Right lobe of liver (tissue), 6 donors: ENCODE measurements around the gene SRSF7. TPM values are rescaled to one million over a fixed set of nuclear protein-coding genes. Genes with fewer than 3 reads are reported as not detected.

Source experiments
- ATAC-seq, 4 donors: fragments of 200-7000 bp; cut with Tn5 transposase; one replicate each; pipeline ENCODE4 v1.9.1; 2020; ENCODE audit warnings: mild to moderate bottlenecking in 4 of 4, moderate library complexity in 4 of 4
- DNase-seq, 3 donors: peaks; one replicate each; pipeline ENCODE4 v3.0.0-alpha.2; 2020
- H3K27ac ChIP-seq, 3 donors: fragments of 200-600 bp; one replicate each; pipeline ENCODE4 v1.8.0; 2022
- H3K27me3 ChIP-seq, 2 donors: fragments of 200-600 bp; one replicate each; pipeline ENCODE4 v1.8.0; 2022
- H3K36me3 ChIP-seq, 4 donors: fragments of 200-600 bp; sonication (generic) in 1 of 4; one replicate each; pipeline versions ENCODE4 v1.5.1 to v1.8.0; 2017 to 2022; ENCODE audit warnings: control low read depth in 1 of 4
- H3K4me1 ChIP-seq, 4 donors: fragments of 200-600 bp; sonication (generic) in 1 of 4; one replicate each; pipeline versions ENCODE4 v1.5.1 to v1.8.0; 2017 to 2022; ENCODE audit warnings: control low read depth in 1 of 4
- H3K4me3 ChIP-seq, 3 donors: fragments of 200-600 bp; one replicate each; pipeline ENCODE4 v1.8.0; 2022
- H3K9me3 ChIP-seq, 4 donors: fragments of 200-600 bp; sonication (generic) in 1 of 4; one replicate each; pipeline versions ENCODE4 v1.5.1 to v1.8.0; 2017 to 2022; ENCODE audit warnings: control low read depth in 1 of 4
- POLR2A ChIP-seq: fragments of 450-650 bp; IDR thresholded peaks from one replicate; pipeline ENCODE4 v1.6.1; 2017; ENCODE audit warnings: antibody characterized with exemption, mild to moderate bottlenecking
- WGBS: methylation state at CpG from one replicate; pipeline ENCODE4 v1.1.6; 2018; ENCODE audit warnings: low coverage, low lambda C conversion rate; ENCODE audit not compliant: insufficient coverage; ENCODE audit errors: missing lambda C conversion rate; 5-methylcytosine and 5-hydroxymethylcytosine counted together
- intact Hi-C, 2 donors: fragments of 100-400 bp; cut with DNase I; formaldehyde crosslinking; loops; one replicate each; pipeline versions ENCODE4 v1.11.2 to v1.14.1; 2022
- total RNA-seq, 6 experiments: library from RNA; depleted of rRNA in 2 of 6; stranded (reverse); fragments of >200 nt in 2 of 6; fragmentation: NEBNext Ultra II Directional in 3 of 6; extraction: Animal tissue kit (Norgen Biotek cat#: 25700) in 3 of 6; gene quantifications; one replicate each; pipeline versions ENCODE4 v1.1.0 to v1.2.4, GENCODE V29; 2016 to 2023
- TF ChIP-seq, protein P1 (sequence below), 4 donors: fragments of 200-600 bp in 3 of 4; fragments of 450-650 bp in 1 of 4; IDR thresholded peaks; one replicate each; pipeline versions ENCODE4 v1.5.1 to v1.8.0; 2016 to 2022; ENCODE audit warnings: antibody characterized with exemption in 4 of 4, mild to moderate bottlenecking in 2 of 4
- donor health status: DM: no; HTN: yes; CAD: no.
- donor health status: DM: no; HTN: no; CAD: no.
- donor health status: DM: no; HTN: no; CAD: no.
- donor health status: DM: no; HTN: yes; CAD: no.
- donor health status: DM: no; HTN: yes; CAD: no.

The SRSF7 gene
- total RNA-seq, 6 experiments from 2014 or later = 33.5 to 57.4 (median 44.4) TPM

DNA sequence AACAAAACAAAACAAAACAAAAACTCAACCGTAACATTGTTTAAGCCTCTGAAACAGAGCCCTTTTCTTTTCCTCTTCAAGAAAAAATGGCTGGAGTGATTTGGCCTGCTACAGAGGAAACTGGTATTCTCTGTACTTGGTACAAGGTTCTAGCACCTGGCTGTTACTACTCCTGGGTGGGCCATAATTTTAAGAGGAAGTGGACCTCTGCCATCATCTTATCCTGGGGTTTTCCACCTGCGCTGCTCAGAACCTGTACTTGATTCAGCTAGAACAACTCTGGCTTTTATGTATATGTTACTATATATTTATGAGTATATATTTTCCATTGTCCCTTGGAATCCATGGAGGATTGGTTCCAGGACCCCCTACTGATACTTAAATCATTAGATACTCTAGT, 22.5 kb downstream of the SRSF7 start:
- no peak for ATAC-seq
- TF ChIP-seq, protein P1, sequence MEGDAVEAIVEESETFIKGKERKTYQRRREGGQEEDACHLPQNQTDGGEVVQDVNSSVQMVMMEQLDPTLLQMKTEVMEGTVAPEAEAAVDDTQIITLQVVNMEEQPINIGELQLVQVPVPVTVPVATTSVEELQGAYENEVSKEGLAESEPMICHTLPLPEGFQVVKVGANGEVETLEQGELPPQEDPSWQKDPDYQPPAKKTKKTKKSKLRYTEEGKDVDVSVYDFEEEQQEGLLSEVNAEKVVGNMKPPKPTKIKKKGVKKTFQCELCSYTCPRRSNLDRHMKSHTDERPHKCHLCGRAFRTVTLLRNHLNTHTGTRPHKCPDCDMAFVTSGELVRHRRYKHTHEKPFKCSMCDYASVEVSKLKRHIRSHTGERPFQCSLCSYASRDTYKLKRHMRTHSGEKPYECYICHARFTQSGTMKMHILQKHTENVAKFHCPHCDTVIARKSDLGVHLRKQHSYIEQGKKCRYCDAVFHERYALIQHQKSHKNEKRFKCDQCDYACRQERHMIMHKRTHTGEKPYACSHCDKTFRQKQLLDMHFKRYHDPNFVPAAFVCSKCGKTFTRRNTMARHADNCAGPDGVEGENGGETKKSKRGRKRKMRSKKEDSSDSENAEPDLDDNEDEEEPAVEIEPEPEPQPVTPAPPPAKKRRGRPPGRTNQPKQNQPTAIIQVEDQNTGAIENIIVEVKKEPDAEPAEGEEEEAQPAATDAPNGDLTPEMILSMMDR (IDR thresholded peaks at IDR 0.05) = no peak
- TF ChIP-seq POLR2A = no peak
- intact Hi-C loops = loop anchor here in 1 of 2 donors (10.0 kb wide), 1 partner anchor 134 kb away; no protein-coding TSS in a partner anchor
- H3K27me3 ChIP-seq = no peaks in the 10 kb centered on the region
- no peak overlapping the region for H3K27ac ChIP-seq
- H3K4me3 ChIP-seq = no peak overlapping the region
- 88% methylated on average over 1 of the region's 2 CpGs for WGBS
- DNase-seq = no peak
- H3K9me3 ChIP-seq = no peaks in the 10 kb centered on the region
- peaks cover 0 to 35% (median 4%) of the 10 kb centered on the region in 4 donors for H3K4me1 ChIP-seq
- peaks cover 0 to 16% (median 7%) of the 10 kb centered on the region in 4 donors for H3K36me3 ChIP-seq

DNA sequence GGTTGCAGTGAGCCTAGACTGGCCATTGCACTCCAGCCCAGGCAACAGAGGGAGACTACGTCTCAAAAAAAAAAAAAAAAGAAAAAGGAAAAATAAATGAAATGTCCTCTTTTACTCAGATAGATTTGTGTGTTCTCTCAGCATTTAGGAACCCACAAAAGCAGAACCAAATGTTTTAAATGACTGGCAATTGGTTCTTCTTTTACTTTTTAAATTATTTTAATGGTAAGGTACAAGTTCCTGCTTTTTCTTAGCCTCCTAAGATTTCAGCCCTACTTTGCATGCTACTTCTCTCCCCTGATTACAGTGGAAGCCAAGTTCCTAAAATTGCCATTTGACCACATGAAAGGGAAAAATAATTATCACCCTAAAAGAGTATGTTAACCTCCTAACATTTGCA, 23.5 kb downstream of the SRSF7 start:
- intact Hi-C loops = loop anchor here in 1 of 2 donors (10.0 kb wide), 1 partner anchor 133 kb away; no protein-coding TSS in a partner anchor
- Histone ChIP-seq H3K27ac (no peak overlapping the region), H3K9me3 (no peaks in the 10 kb centered on the region), H3K27me3 (no peaks in the 10 kb centered on the region), H3K36me3 (peaks cover 0 to 15% (median 7%) of the 10 kb centered on the region in 4 donors), H3K4me3 (no peak overlapping the region), H3K4me1 (peaks cover 0 to 37% (median 7%) of the 10 kb centered on the region in 4 donors)
- no peak for DNase-seq
- TF ChIP-seq, protein P1 (IDR thresholded peaks at IDR 0.05) = no peak
- TF ChIP-seq POLR2A = no peak
- no peak for ATAC-seq
- WGBS = 75% methylated on average over 1 of the region's 1 CpG

DNA sequence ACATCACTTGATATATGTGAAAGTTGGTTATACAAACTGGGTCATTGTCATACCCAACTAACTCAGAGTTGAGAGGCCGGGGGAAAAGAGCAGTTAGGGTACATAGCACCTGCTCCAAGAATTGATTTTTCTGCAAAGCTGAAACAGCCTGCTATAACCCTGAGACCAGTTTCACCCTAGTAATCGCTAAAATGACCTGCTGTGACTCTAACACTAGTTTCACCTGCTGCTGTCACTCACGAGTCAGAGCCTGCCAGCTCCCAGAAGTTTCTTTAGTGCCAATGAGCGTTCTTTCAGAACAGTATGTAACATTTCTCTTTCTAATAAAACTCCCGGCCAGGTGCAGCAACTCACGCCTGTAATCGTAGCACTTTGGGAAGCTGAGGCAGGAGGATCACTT, 28.0 kb downstream of the SRSF7 start:
- TF ChIP-seq, protein P1 (IDR thresholded peaks at IDR 0.05) = no peak
- no peak for TF ChIP-seq POLR2A
- H3K36me3 ChIP-seq = no peaks in the 10 kb centered on the region
- no peaks in the 10 kb centered on the region for H3K9me3 ChIP-seq
- peak; percentile 85 to 96 (median 91) for ATAC-seq
- intact Hi-C loops = loop anchor here in 1 of 2 donors (10.0 kb wide), 1 partner anchor 128 kb away; no protein-coding TSS in a partner anchor
- H3K27me3 ChIP-seq = no peaks in the 10 kb centered on the region
- peak overlapping the region; percentile 10 to 82 (median 67) for H3K27ac ChIP-seq
- peaks cover 0 to 24% (median 9%) of the 10 kb centered on the region in 4 donors for H3K4me1 ChIP-seq
- peak in 2 of 3 donors; percentile 61 to 72 for DNase-seq
- WGBS = 16% methylated on average over 7 of the region's 7 CpGs
- no peak overlapping the region for H3K4me3 ChIP-seq

DNA sequence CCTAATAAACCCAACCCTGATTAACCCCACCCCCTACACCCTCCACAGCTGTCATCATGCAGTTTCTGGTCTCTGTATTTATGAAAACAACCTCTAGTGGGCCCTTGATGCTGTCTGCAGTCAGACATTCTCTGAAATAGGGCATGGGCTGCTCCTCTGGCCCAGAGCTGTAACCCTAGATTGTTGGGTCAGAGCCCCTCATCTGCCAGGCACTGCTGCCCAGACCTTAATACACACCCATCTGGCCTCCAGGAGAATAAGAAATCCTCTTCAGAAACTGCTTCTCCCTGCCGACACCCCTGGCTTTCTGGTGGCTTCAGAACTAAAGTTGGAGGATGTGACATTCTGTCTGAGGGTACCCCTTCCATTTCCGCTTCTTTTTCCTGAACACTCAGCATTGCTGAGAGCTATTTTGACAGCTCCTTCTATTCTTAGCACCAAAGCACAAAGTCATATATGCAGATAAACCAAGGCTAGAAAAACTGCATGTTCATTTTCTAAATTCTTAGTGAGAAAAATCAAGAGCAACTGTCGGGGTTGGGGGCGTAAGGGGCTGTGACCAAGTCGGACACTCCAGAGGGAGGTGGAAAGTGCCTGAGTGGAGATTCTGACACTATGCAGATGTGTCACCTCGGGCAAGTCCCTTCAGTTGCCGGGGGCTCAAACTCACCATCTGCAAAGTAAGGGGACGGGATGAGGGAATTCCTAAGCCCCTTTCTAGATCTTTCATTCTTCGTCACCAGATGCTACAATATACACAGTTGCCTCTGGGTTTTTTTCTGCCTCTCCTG, 28.7 kb downstream of the SRSF7 start:
- peak overlapping the region; percentile 10 to 82 (median 67) for H3K27ac ChIP-seq

More for the DNA sequence above, 28.7 kb downstream of the SRSF7 start:
- intact Hi-C loops = loop anchor here in 1 of 2 donors (10.0 kb wide), 1 partner anchor 128 kb away; no protein-coding TSS in a partner anchor
- H3K27me3 ChIP-seq = no peaks in the 10 kb centered on the region
- no peak overlapping the region for H3K4me3 ChIP-seq
- 55% methylated on average over 7 of the region's 9 CpGs for WGBS
- peaks cover 0 to 24% (median 9%) of the 10 kb centered on the region in 4 donors for H3K4me1 ChIP-seq
- TF ChIP-seq, protein P1 (IDR thresholded peaks at IDR 0.05) = no peak
- no peak for TF ChIP-seq POLR2A
- no peaks in the 10 kb centered on the region for H3K36me3 ChIP-seq
- peak in 2 of 4 donors; percentile 4 to 17 for ATAC-seq
- H3K9me3 ChIP-seq = no peaks in the 10 kb centered on the region
- DNase-seq = no peak
